Left lung (tissue), 10 donors: Measurements from ENCODE around the gene SS18L1. TPM values are rescaled to one million over a fixed set of nuclear protein-coding genes. Genes with fewer than 3 reads are reported as not detected.

Experiments
- ATAC-seq: fragments of 200-7000 bp; cut with Tn5 transposase; one replicate; pipeline ENCODE4 v1.9.1; 2020; ENCODE audit warnings: moderate library complexity
- DNase-seq, 4 donors: peaks; one replicate each; pipeline ENCODE4 v3.0.0-alpha.2; 2013 to 2020
- H3K27ac ChIP-seq, 2 donors: fragments of 200-600 bp; sonication (generic) in 1 of 2; one replicate each; pipeline versions ENCODE4 v1.5.0 to v1.8.0; 2020 to 2021
- H3K27me3 ChIP-seq, 2 donors: fragments of 200-600 bp; sonication (generic) in 1 of 2; one replicate each; pipeline versions ENCODE4 v1.5.0 to v1.8.0; 2020 to 2021
- H3K36me3 ChIP-seq, 2 donors: fragments of 200-600 bp; sonication (generic) in 1 of 2; one replicate each; pipeline versions ENCODE4 v1.5.0 to v1.8.0; 2020 to 2021
- H3K4me1 ChIP-seq, 2 donors: fragments of 200-600 bp; one replicate each; pipeline ENCODE4 v1.8.0; 2021
- H3K4me3 ChIP-seq, 2 donors: fragments of 200-600 bp; sonication (generic) in 1 of 2; one replicate each; pipeline versions ENCODE4 v1.5.0 to v1.8.0; 2020 to 2021; ENCODE audit warnings: mild to moderate bottlenecking in 1 of 2
- H3K9me3 ChIP-seq, 2 donors: fragments of 200-600 bp; sonication (generic) in 1 of 2; one replicate each; pipeline versions ENCODE4 v1.5.0 to v1.8.0; 2020 to 2021
- intact Hi-C, 2 donors: fragments of 100-400 bp; cut with DNase I; formaldehyde crosslinking; loops; one replicate each; pipeline versions ENCODE4 v1.11.2 to v1.14.2; 2022
- polyA plus RNA-seq, 6 donors: library from polyadenylated mRNA; unstranded; fragments of 120-200 nt; gene quantifications; one replicate each; pipeline ENCODE4 v1.2.1, GENCODE V29; 2013; ENCODE audit not compliant: insufficient read length in 6 of 6
- total RNA-seq, 2 donors: library from RNA; stranded (reverse); fragmentation: NEBNext Ultra II Directional; extraction: Animal tissue kit (Norgen Biotek cat#: 25700); gene quantifications; one replicate each; pipeline ENCODE4 v1.2.1, GENCODE V29; 2021
- TF ChIP-seq, protein P1 (sequence below), 2 donors: fragments of 200-600 bp; sonication (generic) in 1 of 2; IDR thresholded peaks; one replicate each; pipeline versions ENCODE4 v1.5.0 to v1.8.0; 2021; ENCODE audit warnings: antibody characterized with exemption in 2 of 2
- donor health status: DM: no; HTN: yes; CAD: no.
- donor health status: DM: no; HTN: no; CAD: no.

The SS18L1 gene
- total and polyA plus RNA-seq, 8 donors = 14.6 to 30.0 (median 21.7) TPM

DNA sequence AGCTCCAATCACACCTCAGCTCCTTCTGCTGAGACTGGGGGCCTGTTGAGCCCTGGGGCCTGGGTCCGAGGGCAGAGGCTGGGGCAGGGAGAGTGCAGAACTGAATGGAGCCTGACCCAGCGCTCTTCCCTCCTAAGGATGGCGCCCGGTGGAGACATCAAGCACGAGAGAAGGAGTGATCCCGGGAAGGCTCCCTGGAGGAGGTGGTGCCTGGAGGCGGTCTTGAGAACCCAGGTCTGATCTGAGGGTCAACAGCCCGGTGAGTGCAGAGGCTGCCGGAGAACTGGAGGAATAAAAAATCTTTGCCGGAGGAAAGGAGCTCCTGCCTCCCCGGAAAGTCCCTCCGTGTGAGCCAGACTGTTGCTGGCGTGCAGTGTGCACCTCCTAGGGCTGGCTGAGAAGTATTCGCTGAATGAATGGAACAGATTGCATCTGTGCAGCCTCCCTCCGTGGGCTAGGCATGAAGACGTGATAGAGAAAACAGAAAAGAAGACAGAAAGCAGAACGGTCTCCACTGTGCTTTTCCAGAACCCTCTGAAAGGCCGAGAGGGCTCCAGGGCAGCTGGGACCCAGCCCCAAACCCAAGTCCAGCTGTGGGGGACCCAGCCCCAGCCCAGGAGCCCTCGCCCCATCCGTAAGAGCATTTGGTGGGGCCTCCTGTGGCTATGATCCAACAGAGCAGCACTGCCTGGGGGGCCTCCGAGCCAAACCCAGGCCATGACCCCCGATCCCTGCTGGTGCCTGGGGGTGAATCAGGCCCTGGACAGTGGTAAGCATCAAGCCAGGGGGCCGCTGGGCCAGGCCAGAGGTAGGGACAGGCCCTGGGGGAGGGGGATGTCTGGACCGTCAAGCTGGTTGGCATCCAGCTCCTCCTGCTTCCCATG is 83.4 kb downstream of the SS18L1 start:
- H3K4me3 ChIP-seq = no peak overlapping the region
- ATAC-seq = no peak
- H3K27me3 ChIP-seq = peaks cover 7 to 78% of the 10 kb centered on the region in 2 donors
- TF ChIP-seq, protein P1, sequence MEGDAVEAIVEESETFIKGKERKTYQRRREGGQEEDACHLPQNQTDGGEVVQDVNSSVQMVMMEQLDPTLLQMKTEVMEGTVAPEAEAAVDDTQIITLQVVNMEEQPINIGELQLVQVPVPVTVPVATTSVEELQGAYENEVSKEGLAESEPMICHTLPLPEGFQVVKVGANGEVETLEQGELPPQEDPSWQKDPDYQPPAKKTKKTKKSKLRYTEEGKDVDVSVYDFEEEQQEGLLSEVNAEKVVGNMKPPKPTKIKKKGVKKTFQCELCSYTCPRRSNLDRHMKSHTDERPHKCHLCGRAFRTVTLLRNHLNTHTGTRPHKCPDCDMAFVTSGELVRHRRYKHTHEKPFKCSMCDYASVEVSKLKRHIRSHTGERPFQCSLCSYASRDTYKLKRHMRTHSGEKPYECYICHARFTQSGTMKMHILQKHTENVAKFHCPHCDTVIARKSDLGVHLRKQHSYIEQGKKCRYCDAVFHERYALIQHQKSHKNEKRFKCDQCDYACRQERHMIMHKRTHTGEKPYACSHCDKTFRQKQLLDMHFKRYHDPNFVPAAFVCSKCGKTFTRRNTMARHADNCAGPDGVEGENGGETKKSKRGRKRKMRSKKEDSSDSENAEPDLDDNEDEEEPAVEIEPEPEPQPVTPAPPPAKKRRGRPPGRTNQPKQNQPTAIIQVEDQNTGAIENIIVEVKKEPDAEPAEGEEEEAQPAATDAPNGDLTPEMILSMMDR (IDR thresholded peaks at IDR 0.05) = no peak
- DNase-seq = peak in 1 of 4 donors; percentile 65
- no peaks in the 10 kb centered on the region for H3K36me3 ChIP-seq
- H3K27ac ChIP-seq = no peak overlapping the region
- intact Hi-C loops = no loop called here
- H3K9me3 ChIP-seq = no peaks in the 10 kb centered on the region
- no peaks in the 10 kb centered on the region for H3K4me1 ChIP-seq

GRCh38 chr20:62227591-62227976 is 84.0 kb downstream of the SS18L1 start:
- DNase-seq (peak in 1 of 4 donors; percentile 68), ATAC-seq (no peak)
- Histone ChIP-seq H3K27me3 (peaks cover 4 to 72% of the 10 kb centered on the region in 2 donors), H3K4me3 (no peak overlapping the region), H3K9me3 (no peaks in the 10 kb centered on the region), H3K36me3 (no peaks in the 10 kb centered on the region), H3K27ac (no peak overlapping the region), H3K4me1 (no peaks in the 10 kb centered on the region)
- TF ChIP-seq, protein P1 (IDR thresholded peaks at IDR 0.05) = no peak
- intact Hi-C loops = no loop called here

- peak; percentile 40 for ATAC-seq
- Histone ChIP-seq H3K4me3 (no peak overlapping the region), H3K27me3 (peaks cover 0 to 72% of the 10 kb centered on the region in 2 donors), H3K9me3 (no peaks in the 10 kb centered on the region), H3K4me1 (no peaks in the 10 kb centered on the region), H3K27ac (no peak overlapping the region), H3K36me3 (no peaks in the 10 kb centered on the region)
- intact Hi-C loops = no loop called here
- DNase-seq = peak in 1 of 4 donors; percentile 57
- TF ChIP-seq, protein P1 (IDR thresholded peaks at IDR 0.05) = no peak
Observed at GRCh38 chr20:62227977-62228958, 84.7 kb downstream of the SS18L1 start.

GRCh38 chr20:62228982-62229545 is 85.5 kb downstream of the SS18L1 start:
- DNase-seq (no peak), ATAC-seq (no peak)
- H3K4me3 ChIP-seq = no peak overlapping the region
- no peaks in the 10 kb centered on the region for H3K36me3 ChIP-seq
- H3K27ac ChIP-seq = no peak overlapping the region
- TF ChIP-seq, protein P1 (IDR thresholded peaks at IDR 0.05) = no peak
- H3K27me3 ChIP-seq = peaks cover 0 to 70% of the 10 kb centered on the region in 2 donors
- intact Hi-C loops = no loop called here
- H3K9me3 ChIP-seq = no peaks in the 10 kb centered on the region
- H3K4me1 ChIP-seq = no peaks in the 10 kb centered on the region
